Loucy (cell line): ENCODE measurements around the gene HSPA4L.

Experiments
- CTCF ChIP-seq: fragments of 200-600 bp; sonication (generic); conservative IDR thresholded peaks from 2 replicates; pipeline ENCODE4 v1.5.1; 2014; ENCODE audit warnings: mild to moderate bottlenecking, antibody characterized with exemption, low read length
- EZH2phosphoT487 ChIP-seq: fragments of 200-600 bp; IDR thresholded peaks from 2 replicates; pipeline ENCODE4 v1.6.1; 2018; ENCODE audit warnings: antibody characterized with exemption, mild to moderate bottlenecking, moderate library complexity, borderline replicate concordance

GRCh38 chr4:127844601-127845116 lies 62.5 kb downstream of the HSPA4L start:
- no peak for TF ChIP-seq CTCF
- no peak for TF ChIP-seq EZH2phosphoT487
